Muscle of leg (tissue), 11 donors: Measurements from ENCODE around the gene MYL4. TPM values are rescaled to one million over a fixed set of nuclear protein-coding genes. Genes with fewer than 3 reads are reported as not detected.

Experiments used
- DNase-seq: peaks from one replicate; pipeline ENCODE4 v3.0.0; 2013
- H3K27ac ChIP-seq: one replicate; pipeline ENCODE4 v1.5.1; 2013; ENCODE audit warnings: mild to moderate bottlenecking, low read length, control low read depth
- H3K27me3 ChIP-seq: one replicate; pipeline ENCODE4 v1.6.1; 2013; ENCODE audit warnings: low read length; ENCODE audit not compliant: control insufficient read depth, insufficient read depth
- H3K36me3 ChIP-seq: one replicate; pipeline ENCODE4 v1.6.1; 2013; ENCODE audit warnings: low read length; ENCODE audit not compliant: control insufficient read depth, insufficient read depth
- H3K4me1 ChIP-seq: one replicate; pipeline ENCODE4 v1.6.1; 2013; ENCODE audit warnings: low read length; ENCODE audit not compliant: control insufficient read depth, insufficient read depth
- H3K4me3 ChIP-seq: one replicate; pipeline ENCODE4 v1.5.1; 2013; ENCODE audit warnings: low read length, control low read depth
- H3K9me3 ChIP-seq: replicated peaks from 2 replicates; pipeline ENCODE4 v1.6.1; 2013; ENCODE audit warnings: low read depth, low read length; ENCODE audit not compliant: control insufficient read depth
- WGBS: methylation state at CpG from one replicate; pipeline ENCODE4 v1.1.5; 2013; ENCODE audit warnings: missing lambda C conversion rate; ENCODE audit not compliant: insufficient coverage; 5-methylcytosine and 5-hydroxymethylcytosine counted together
- polyA plus RNA-seq, 8 donors: library from polyadenylated mRNA; unstranded; fragments of 120-200 nt; gene quantifications; one replicate each; pipeline versions ENCODE4 v1.2.1 to v1.2.3, GENCODE V29; 2013; ENCODE audit warnings: inconsistent platforms in 1 of 8, low replicate concordance in 1 of 8; ENCODE audit not compliant: insufficient read length in 8 of 8, insufficient read depth in 1 of 8
- total RNA-seq: library from RNA; stranded (reverse); fragments of 120-200 nt; gene quantifications from one replicate; pipeline ENCODE4 v1.2.4, GENCODE V29; 2013

Gene MYL4
- total and polyA plus RNA-seq, 9 donors, result 1,072 to 1,940 (median 1,610) TPM

DNA sequence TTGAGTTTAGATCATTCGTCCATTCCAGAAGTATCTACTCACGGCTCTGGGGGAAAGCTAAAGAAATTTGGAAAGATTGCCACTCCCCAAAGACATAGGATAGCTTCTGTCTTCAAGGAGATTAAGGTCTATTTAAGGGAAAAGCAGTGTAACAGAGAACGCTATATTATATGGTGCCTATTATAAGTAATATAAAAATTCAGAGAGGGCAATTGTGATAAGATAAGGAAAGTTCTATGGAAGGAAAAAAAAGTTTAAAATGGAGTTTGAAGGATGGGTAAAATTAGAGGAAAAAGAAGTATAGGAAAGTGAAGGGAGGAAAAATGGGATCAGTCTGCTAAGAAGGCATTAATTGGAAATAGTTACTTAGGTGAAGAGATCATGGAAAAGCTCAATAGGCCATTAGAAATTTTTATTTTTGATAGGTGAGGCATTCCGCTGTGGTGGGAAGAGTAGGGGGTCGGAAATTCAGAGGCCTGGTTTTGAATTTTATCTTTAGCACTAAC is 19.4 kb upstream of the MYL4 start:
- H3K36me3 ChIP-seq, result no peaks in the 10 kb centered on the region
- no peak for DNase-seq
- H3K27me3 ChIP-seq, result no peaks in the 10 kb centered on the region
- no peaks in the 10 kb centered on the region for H3K9me3 ChIP-seq
- peak overlapping the region; percentile 44 for H3K4me3 ChIP-seq
- WGBS, result no CpG with 5 or more reads among the region's 5 CpGs
- H3K4me1 ChIP-seq, result peaks cover 11% of the 10 kb centered on the region
- peak overlapping the region; percentile 87 for H3K27ac ChIP-seq

- peaks cover 11% of the 10 kb centered on the region for H3K4me1 ChIP-seq
- H3K36me3 ChIP-seq, result no peaks in the 10 kb centered on the region
- no peak overlapping the region for H3K4me3 ChIP-seq
- H3K9me3 ChIP-seq, result no peaks in the 10 kb centered on the region
- no peak overlapping the region for H3K27ac ChIP-seq
- no CpG with 5 or more reads among the region's 4 CpGs for WGBS
- no peaks in the 10 kb centered on the region for H3K27me3 ChIP-seq
- no peak for DNase-seq
Measured at GRCh38 chr17:47190243-47190642, 18.9 kb upstream of the MYL4 start.

DNA sequence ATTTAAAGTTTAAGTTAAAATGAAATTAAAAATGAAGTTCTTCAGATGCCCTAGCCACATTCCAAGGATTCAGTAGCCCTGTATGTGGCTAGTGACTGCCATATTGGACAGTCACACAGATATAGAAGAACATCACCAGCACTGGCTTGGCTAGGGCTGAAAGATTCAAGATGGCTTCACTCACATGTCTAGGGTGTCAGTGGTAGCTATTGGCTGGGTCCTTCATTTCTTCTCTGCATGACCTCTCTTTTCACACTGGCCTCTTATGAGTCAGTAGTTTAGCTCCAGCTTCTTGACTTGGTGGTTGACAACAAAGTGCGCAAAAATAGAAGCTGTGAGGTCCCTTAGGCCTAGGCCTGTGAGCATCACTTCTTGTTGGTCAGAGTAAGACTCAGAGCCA is 18.4 kb upstream of the MYL4 start:
- no peak for DNase-seq
- no peaks in the 10 kb centered on the region for H3K27me3 ChIP-seq
- H3K4me3 ChIP-seq, result no peak overlapping the region
- 100% methylated on average over 1 of the region's 1 CpG for WGBS
- H3K27ac ChIP-seq, result peak overlapping the region; percentile 38
- no peaks in the 10 kb centered on the region for H3K9me3 ChIP-seq
- H3K36me3 ChIP-seq, result no peaks in the 10 kb centered on the region
- peaks cover 11% of the 10 kb centered on the region for H3K4me1 ChIP-seq

- no peaks in the 10 kb centered on the region for H3K9me3 ChIP-seq
- H3K4me3 ChIP-seq, result no peak overlapping the region
- DNase-seq, result no peak
- 86% methylated on average over 4 of the region's 6 CpGs for WGBS
- H3K27me3 ChIP-seq, result no peaks in the 10 kb centered on the region
- H3K27ac ChIP-seq, result no peak overlapping the region
- no peaks in the 10 kb centered on the region for H3K36me3 ChIP-seq
- peaks cover 13% of the 10 kb centered on the region for H3K4me1 ChIP-seq
Measured at GRCh38 chr17:47192554-47192953, 16.6 kb upstream of the MYL4 start.

DNA sequence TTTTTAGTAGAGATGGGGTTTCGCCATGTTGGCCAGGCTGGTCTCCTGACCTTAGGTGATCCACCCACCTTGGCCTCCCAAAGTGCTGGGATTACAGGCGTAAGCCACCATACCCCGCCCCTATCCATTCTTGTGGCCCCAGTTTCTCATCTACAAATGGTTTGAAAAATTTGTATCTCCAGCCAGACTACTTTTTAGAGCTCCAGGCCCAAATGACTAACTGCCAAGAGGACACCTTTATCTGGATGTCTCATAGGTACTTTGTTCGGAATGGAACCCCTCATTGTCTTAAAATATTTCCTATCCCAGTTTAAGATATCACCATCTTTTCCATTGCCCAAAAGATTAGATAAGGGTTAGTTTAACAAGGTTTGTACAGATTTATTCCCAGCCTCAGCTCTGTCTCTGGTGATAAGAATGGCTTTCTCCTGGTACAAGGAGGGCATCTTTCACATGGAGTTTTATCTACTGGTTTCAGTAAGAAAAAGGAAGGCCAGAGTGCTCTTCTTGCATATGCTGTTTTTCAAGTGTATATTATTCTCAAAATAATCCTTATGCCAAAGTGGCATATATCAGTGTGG is 15.1 kb upstream of the MYL4 start:
- Histone ChIP-seq H3K4me3 (no peak overlapping the region), H3K9me3 (no peaks in the 10 kb centered on the region), H3K27me3 (no peaks in the 10 kb centered on the region), H3K36me3 (no peaks in the 10 kb centered on the region), H3K27ac (no peak overlapping the region), H3K4me1 (peaks cover 10% of the 10 kb centered on the region)
- 95% methylated on average over 2 of the region's 4 CpGs for WGBS
- no peak for DNase-seq

- Histone ChIP-seq H3K4me1 (peaks cover 3% of the 10 kb centered on the region), H3K27me3 (no peaks in the 10 kb centered on the region), H3K27ac (peak overlapping the region; percentile 40), H3K9me3 (no peaks in the 10 kb centered on the region), H3K4me3 (no peak overlapping the region), H3K36me3 (no peaks in the 10 kb centered on the region)
- peak; percentile 72 for DNase-seq
Measured at GRCh38 chr17:47197821-47198220, 11.3 kb upstream of the MYL4 start.

DNA sequence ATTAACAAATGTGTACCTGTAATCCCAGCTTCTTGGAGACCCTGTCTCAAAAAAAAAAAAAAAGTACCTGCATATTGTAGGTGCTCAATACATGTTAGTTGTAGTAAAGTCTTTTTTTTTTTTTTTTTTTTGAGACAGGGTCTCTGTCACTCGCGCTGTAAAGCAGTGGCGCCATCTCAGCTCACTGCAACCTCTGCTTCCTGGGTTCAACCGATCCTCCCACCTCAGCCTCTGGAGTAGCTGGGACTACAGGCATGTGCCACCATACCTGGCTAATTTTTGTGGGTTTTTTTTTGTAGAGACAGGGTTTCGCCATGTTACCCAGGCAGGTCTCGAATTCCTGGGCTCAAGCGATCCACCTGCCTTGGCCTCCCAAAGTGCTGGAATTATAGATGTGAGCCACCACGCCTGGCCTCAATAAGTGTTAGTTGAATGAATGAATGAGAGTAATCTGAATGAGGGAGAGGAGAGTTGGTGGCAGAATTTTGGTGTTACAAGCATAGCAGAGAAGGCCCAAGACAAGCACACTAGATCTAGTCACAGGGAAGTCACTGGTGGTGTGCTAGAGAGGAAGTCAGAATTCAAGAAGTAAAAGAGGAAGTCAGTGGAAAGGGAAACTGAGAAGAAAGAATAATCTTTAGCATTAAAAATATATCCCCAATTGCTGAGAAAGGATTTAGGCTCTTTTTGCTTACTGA is 9.4 kb upstream of the MYL4 start:
- 88% methylated on average over 4 of the region's 8 CpGs for WGBS
- Histone ChIP-seq H3K4me3 (no peak overlapping the region), H3K9me3 (no peaks in the 10 kb centered on the region)

GRCh38 chr17:47200325-47200664 is 8.9 kb upstream of the MYL4 start:
- Histone ChIP-seq H3K4me1 (peaks cover 20% of the 10 kb centered on the region), H3K27ac (peak overlapping the region; percentile 38), H3K9me3 (no peaks in the 10 kb centered on the region), H3K4me3 (no peak overlapping the region), H3K36me3 (no peaks in the 10 kb centered on the region), H3K27me3 (no peaks in the 10 kb centered on the region)
- 53% methylated on average over 2 of the region's 4 CpGs for WGBS
- DNase-seq, result no peak

More for the DNA sequence above, 9.4 kb upstream of the MYL4 start:
- peaks cover 15% of the 10 kb centered on the region for H3K4me1 ChIP-seq
- H3K27me3 ChIP-seq, result no peaks in the 10 kb centered on the region
- no peaks in the 10 kb centered on the region for H3K36me3 ChIP-seq
- H3K27ac ChIP-seq, result no peak overlapping the region
- peak; percentile 48 for DNase-seq

DNA sequence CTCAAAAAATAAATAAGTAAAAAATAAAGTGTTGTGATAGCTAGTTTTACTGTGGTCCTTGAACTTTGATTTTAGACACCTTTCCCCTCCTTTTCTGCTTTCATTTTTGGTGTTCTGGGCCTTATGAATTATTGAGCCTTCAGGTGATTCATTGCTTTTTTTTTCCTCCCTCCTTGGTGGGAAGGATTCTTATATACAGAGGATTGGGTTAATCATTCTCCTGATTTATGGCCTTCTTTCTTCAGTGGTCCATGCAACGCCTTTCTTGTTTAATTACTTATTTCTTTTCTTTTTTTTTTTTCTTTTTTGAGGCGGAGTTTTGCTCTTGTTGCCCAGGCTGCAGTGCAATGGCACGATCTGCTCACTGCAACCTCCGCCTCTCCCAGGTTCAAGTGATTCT is 8.0 kb upstream of the MYL4 start:
- 92% methylated on average over 2 of the region's 4 CpGs for WGBS
- H3K36me3 ChIP-seq, result no peaks in the 10 kb centered on the region
- no peaks in the 10 kb centered on the region for H3K9me3 ChIP-seq
- no peak for DNase-seq
- no peak overlapping the region for H3K4me3 ChIP-seq
- peaks cover 28% of the 10 kb centered on the region for H3K4me1 ChIP-seq
- no peak overlapping the region for H3K27ac ChIP-seq
- no peaks in the 10 kb centered on the region for H3K27me3 ChIP-seq

- peaks cover 49% of the 10 kb centered on the region for H3K4me1 ChIP-seq
- peak overlapping the region; percentile 87 for H3K27ac ChIP-seq
- DNase-seq, result no peak
- H3K36me3 ChIP-seq, result no peaks in the 10 kb centered on the region
- H3K4me3 ChIP-seq, result no peak overlapping the region
- 83% methylated on average over 1 of the region's 6 CpGs for WGBS
- H3K27me3 ChIP-seq, result no peaks in the 10 kb centered on the region
- H3K9me3 ChIP-seq, result no peaks in the 10 kb centered on the region
Measured at GRCh38 chr17:47203984-47204721, 5.0 kb upstream of the MYL4 start.
